Motor neuron (in vitro differentiated cells): ENCODE measurements around the gene FBXO40. TPM values are rescaled to one million over a fixed set of nuclear protein-coding genes. Genes with fewer than 3 reads are reported as not detected.

Source experiments
- ATAC-seq, 8 experiments: fragments of 200-7000 bp; cut with Tn5 transposase; replicated peaks in 6 of 8; 2 replicates each; pipeline ENCODE4 v1.8.0; 2021; ENCODE audit warnings: mild to moderate bottlenecking in 8 of 8, moderate library complexity in 8 of 8
- H3K27ac ChIP-seq, 2 donors: fragments of 250-450 bp; sonication (Bioruptor Pico); 2 replicates each; pipeline ENCODE4 v1.9.0; 2021; ENCODE audit warnings: antibody characterized with exemption in 2 of 2, mild to moderate bottlenecking in 2 of 2, moderate library complexity in 1 of 2
- H3K4me1 ChIP-seq, 2 donors: fragments of 250-450 bp; sonication (Bioruptor Pico); replicated peaks in 1 of 2; 2 replicates each; pipeline ENCODE4 v1.6.1; 2021; ENCODE audit warnings: antibody characterized with exemption in 2 of 2, mild to moderate bottlenecking in 2 of 2, moderate library complexity in 1 of 2
- H3K4me3 ChIP-seq, 5 donors: fragments of 250-450 bp; sonication (Bioruptor Pico); 2 replicates each; pipeline ENCODE4 v1.9.0; 2021; ENCODE audit warnings: antibody characterized with exemption in 5 of 5, mild to moderate bottlenecking in 5 of 5, moderate library complexity in 4 of 5
- WGBS, 10 experiments: fragments of 450-650 bp; shearing (Covaris generic); methylation state at CpG; one replicate each; pipeline ENCODE4 v1.0.0; 2022; 5-methylcytosine and 5-hydroxymethylcytosine counted together
- in situ Hi-C, 9 experiments: fragments of 400-800 bp; cut with MboI; loops; one replicate each; pipeline ENCODE4 v1.15.0; 2021; ENCODE audit warnings: low sequenced_read_pairs in 9 of 9, low pct_unique_long_range_greater_than_20kb in 2 of 9; ENCODE audit not compliant: unreplicated experiment in 9 of 9
- total RNA-seq, 8 experiments: library from RNA; unstranded; fragments of 300-600 nt; gene quantifications; 2 replicates each; pipeline versions ENCODE4 v1.2.3 to v1.2.4, GENCODE V29; 2022

Gene FBXO40, protein sequence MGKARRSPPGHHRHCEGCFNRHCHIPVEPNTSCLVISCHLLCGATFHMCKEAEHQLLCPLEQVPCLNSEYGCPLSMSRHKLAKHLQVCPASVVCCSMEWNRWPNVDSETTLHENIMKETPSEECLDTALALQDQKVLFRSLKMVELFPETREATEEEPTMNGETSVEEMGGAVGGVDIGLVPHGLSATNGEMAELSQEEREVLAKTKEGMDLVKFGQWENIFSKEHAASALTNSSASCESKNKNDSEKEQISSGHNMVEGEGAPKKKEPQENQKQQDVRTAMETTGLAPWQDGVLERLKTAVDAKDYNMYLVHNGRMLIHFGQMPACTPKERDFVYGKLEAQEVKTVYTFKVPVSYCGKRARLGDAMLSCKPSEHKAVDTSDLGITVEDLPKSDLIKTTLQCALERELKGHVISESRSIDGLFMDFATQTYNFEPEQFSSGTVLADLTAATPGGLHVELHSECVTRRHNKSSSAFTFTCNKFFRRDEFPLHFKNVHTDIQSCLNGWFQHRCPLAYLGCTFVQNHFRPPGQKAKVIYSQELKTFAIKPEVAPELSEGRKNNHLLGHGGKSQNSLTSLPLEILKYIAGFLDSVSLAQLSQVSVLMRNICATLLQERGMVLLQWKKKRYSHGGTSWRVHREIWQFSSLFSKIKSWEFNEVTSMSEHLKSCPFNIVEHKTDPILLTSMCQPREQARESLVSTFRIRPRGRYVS
- total RNA-seq, result under 1 TPM; 0.04 to 0.33 (median 0.17) TPM

DNA sequence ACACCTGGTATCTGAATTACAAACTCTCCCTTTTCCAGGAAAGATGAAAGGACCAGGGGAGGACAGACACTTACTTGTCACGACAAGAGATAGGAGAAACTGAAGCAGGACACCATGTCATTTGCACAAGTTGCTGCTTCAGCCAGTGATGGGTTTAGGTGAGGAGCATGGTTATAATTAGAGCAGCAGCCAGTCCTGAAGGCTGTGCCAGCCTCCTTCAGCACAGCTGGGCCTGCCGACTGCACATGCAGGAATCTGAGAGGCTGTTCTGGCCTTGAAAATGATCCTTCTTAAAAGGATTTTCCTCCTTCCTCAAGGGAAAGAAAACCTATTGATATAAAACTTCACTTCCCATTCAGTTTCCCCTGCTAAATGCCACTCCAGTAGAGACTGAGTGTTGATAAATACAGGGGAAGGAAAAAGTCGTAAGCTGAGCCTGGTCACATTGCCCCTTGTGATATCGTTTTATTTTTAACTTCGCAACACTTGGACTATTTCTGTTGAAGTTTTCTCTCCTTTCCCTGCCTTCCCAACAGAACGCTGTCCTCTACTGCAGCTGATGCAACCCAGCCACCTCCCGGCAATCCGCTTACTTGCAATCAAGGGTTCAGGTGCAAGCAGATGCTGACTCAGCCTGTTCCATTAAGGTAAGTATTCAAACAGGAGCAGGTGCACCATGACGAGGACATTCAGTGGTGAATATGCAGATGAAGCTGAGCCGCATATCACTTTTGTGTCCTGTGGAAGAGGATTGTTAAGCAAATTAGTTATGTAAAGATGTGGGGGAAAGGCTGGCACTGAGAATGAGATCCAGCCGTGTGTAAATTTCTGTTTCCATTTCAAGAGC lies at the start of gene FBXO40:
Gene FBXO40, plus strand, starts transcription at position 524 of the 847 bp plus-strand sequence. CDS start 27,197 bp downstream, outside the sequence.
- 18 to 61% (median 47%) methylated on average over 2 to 9 of the region's 11 CpGs for WGBS, 10 experiments
- in situ Hi-C loops, result no loop called here
- ATAC-seq, result peak in 7 of 8 experiments; percentile 29 to 98 (median 88)
- Histone ChIP-seq H3K27ac (peak within 1 kb of the TSS; percentile 48 to 67), H3K4me1 (peaks cover 10 to 11% of the 10 kb centered on the region in 2 donors), H3K4me3 (no peak within 1 kb of the TSS)

DNA sequence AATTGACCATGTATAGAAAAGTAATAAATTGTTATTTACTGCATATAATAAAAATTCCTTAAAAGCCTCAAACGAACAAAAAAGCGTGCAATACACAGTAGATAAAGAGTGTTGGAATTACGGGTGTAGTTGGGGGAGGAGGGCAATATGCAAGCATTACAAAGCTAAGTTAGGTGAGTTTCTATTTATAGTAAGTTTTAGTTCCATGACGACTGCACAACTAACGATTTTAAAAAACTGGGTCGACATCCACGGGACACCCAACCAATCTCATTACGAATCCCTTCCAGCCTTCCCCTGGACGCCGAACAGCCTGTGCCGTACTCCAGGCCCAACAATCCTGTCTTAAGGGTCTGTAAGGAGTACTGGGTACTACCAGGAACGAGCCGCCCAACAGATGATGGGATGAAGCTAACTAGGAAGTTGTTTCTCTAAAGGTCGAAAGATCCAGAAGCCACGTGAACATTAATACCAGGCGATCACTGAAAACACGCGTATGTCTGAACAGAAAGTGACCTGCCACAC lies 48.1 kb upstream of the FBXO40 start:
- in situ Hi-C loops, result no loop called here
- peak overlapping the region; percentile 43 to 52 (median 49) for H3K4me3 ChIP-seq
- WGBS, 10 experiments, result 0 to 8% (median 2%) methylated on average over 1 to 14 of the region's 18 CpGs
- no peaks in the 10 kb centered on the region for H3K4me1 ChIP-seq
- H3K27ac ChIP-seq, result no peak overlapping the region
- peak in 1 of 8 experiments; percentile 8 for ATAC-seq

DNA sequence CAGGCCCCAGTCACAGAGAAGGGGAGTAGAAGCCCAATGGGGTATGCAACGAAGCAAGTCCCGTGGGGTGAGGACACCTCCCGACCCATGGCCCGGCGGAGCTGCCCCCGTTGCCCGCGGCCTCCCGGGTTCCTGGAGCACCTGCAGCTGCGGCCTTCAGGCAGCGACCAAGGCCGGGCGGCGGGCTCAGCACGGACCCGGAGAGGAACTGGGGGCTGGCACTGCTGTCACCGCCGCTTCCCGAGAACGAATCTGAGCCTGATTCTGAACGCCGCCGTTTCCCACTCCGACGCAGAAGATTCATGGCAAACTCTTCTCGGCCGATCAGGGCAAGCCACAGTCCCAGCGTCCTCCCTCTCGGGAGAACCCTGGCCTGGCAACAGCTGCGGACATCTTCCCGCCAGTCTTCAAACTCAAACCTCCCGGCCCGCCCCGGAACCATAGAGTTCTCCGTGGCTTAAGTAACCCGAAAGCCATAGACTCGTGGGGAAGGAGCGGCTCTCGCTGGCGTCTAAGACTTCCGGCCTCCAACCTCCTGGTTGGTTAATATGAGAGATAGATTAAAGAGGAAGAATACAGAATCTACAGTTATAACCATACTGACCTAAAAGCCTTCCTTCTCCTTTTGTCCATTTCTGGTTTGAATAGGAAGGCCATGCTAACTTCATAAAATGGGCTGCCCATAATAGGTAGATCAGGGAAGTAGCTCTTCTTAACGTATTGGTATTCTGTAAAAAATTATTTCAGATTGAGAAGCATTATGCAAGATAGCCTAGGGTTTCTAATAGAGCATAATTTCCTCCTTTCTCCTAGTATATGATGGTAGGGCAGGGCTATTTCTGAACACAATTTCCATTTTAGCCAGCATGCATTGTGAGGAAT lies 47.4 kb upstream of the FBXO40 start, which contains the start of gene POLQ:
Gene POLQ, minus strand, starts transcription at position 415 of the 882 bp plus-strand sequence. Its CDS starts 111 bp downstream, at position 304.
- in situ Hi-C loops, result no loop called here
- WGBS, 10 experiments, result 0 to 14% (median 1%) methylated on average over 1 to 18 of the region's 42 CpGs; no CpG with 5 or more reads in 1 of the 10 experiments
- no peaks in the 10 kb centered on the region for H3K4me1 ChIP-seq
- H3K4me3 ChIP-seq, result peak within 1 kb of the TSS; percentile 43 to 52 (median 49)
- peak within 1 kb of the TSS; percentile 8 to 40 for H3K27ac ChIP-seq
- ATAC-seq, result peak; percentile 97 to 100 (median 99)

DNA sequence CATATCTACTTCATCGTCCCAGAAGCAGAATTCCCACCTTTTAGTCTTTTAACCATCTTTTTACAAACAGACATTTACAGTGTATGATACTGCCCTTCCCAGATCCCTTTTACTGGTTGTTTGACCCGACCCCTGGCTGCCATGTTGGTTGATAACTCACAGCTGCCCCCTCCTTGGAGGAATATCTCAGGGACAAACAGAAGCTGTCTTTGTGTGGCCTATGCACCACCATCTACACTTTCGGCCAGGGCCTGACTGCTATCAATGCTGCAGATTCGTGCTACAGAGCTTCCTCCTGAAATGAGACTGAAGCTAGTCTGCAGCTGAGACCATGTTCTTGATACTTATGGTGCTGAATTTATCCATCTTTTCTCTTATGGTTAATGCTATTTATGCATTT lies 40.8 kb upstream of the FBXO40 start:
- in situ Hi-C loops, result loop anchor here in 1 of 9 experiments (25.0 kb wide), 1 partner anchor 710 kb away; no protein-coding TSS in a partner anchor
- WGBS, 10 experiments, result 6 to 83% (median 77%) methylated on average over 2 to 4 of the region's 4 CpGs; no CpG with 5 or more reads in 3 of the 10 experiments
- no peak for ATAC-seq
- Histone ChIP-seq H3K4me1 (no peaks in the 10 kb centered on the region), H3K27ac (no peak overlapping the region), H3K4me3 (no peak overlapping the region)

DNA sequence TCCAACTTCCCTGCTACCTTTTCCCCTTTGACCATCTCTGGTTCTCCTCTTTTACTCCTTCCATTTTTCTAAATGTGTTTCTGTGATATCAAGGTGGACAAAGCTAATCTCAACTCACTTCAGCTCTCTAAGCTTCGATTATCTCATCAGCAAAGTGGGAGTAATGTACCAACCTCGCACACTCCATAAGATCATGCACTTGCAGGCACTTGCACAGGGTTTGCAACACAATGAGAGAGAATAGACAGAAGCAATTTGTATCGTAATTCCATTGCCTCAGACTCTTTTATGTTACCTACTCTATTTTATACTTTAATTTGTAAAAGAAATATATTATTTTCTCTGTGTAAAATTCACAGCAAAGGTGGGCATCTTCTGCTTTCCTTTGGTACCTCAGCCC lies 40.4 kb upstream of the FBXO40 start:
- 35 to 100% (median 65%) methylated on average over 1 to 3 of the region's 3 CpGs; no CpG with 5 or more reads in 2 of the 10 experiments for WGBS, 10 experiments
- in situ Hi-C loops, result loop anchor here in 1 of 9 experiments (25.0 kb wide), 1 partner anchor 710 kb away; no protein-coding TSS in a partner anchor
- H3K27ac ChIP-seq, result no peak overlapping the region
- no peak for ATAC-seq
- H3K4me1 ChIP-seq, result no peaks in the 10 kb centered on the region
- no peak overlapping the region for H3K4me3 ChIP-seq

DNA sequence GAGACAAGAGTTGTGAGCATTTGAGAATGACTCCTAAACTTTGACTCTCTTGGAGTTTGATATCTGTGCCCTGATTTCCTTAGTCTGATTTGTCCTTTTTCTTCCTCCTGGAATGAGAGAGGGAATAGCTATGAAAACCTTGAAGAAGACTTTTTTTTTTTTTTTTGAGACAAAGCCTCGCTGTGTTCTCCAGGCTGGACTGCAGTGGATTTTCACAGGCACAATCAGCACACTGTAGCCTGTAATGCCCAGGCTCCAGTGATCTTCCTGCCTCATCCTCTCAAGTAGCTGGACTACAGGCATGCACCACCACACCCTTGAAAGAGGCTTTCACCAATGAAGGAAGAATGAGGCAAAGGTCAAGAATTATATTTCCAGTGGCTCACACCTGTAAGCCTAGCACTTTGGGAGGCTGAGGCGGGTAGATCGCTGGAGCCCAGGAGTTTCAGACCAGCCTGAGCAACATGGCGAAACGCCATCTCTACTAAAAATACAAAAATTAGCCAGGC lies 35.7 kb upstream of the FBXO40 start:
- no peak for ATAC-seq
- WGBS, 10 experiments, result 0 to 93% (median 75%) methylated on average over 1 to 5 of the region's 5 CpGs; no CpG with 5 or more reads in 3 of the 10 experiments
- no peak overlapping the region for H3K27ac ChIP-seq
- H3K4me1 ChIP-seq, result no peaks in the 10 kb centered on the region
- no peak overlapping the region for H3K4me3 ChIP-seq
- in situ Hi-C loops, result loop anchor here in 1 of 9 experiments (25.0 kb wide), 1 partner anchor 705 kb away; no protein-coding TSS in a partner anchor

DNA sequence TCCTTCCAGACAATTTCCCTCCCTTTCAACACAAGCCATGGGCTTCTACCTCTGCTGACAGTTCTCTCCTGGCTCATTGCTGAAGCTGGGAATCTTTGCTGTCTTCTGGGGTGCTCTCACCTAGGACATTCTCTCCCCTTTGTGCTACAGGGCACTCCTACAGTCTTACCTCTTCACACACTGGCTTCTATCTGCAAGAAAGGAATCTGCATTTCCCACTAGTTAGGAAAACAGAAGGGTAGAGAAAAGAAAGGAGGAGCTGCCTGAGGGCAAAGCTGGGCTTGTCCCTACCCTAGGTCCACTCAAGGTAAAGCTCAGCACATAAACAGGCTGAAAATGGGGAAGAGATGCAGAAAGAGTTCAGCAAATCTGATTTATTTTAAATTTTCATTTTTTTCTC lies 31.0 kb upstream of the FBXO40 start:
- ATAC-seq, result no peak
- Histone ChIP-seq H3K27ac (no peak overlapping the region), H3K4me3 (no peak overlapping the region), H3K4me1 (no peaks in the 10 kb centered on the region)
- in situ Hi-C loops, result loop anchor here in 1 of 9 experiments (25.0 kb wide), 1 partner anchor 700 kb away; no protein-coding TSS in a partner anchor

DNA sequence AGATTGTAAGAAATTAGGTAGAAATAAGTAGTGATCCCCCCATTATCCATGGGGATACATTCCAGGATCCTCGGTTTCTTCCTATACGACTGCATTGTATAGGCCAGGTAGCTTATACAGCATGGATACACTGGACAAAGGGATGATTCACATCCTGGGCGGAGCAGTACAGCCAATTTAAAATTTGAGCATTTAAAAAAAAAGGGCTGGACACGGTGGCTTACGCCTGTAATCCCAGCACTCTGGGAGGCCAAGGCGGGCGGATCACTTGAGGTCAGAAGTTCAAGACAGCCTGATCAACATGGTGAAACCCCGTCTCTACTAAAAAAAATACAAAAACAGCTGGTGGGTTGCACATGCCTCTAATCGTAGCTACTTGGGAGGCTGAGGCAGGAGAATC lies 26.4 kb upstream of the FBXO40 start:
- H3K4me1 ChIP-seq, result no peaks in the 10 kb centered on the region
- in situ Hi-C loops, result loop anchor here in 1 of 9 experiments (25.0 kb wide), 1 partner anchor 696 kb away; no protein-coding TSS in a partner anchor
- H3K27ac ChIP-seq, result no peak overlapping the region
- no peak overlapping the region for H3K4me3 ChIP-seq
- WGBS, 10 experiments, result 57 to 100% (median 85%) methylated on average over 1 to 7 of the region's 9 CpGs; no CpG with 5 or more reads in 1 of the 10 experiments
- ATAC-seq, result peak in 1 of 8 experiments; percentile 60

DNA sequence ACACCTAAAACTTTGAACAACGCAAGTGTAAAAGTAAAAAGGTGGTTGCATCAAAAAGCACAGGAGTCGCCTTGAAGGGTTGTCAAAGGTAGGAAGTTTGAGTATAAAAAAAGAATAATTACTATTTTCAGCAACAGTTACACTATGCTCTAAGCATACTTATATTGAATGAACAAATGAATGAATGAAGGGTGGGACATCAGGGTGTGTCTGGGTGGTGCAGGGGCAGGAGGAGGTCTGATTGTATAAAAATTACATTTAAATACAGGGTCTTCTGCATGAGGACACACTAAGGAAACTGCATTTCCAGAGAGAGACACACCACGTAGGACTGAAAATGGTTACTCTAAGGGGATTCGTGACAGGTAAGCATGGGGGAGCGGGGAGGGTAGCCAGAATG lies 25.5 kb upstream of the FBXO40 start, which contains the start of gene ARGFX:
Gene ARGFX, plus strand, starts transcription at position 301 of the 400 bp plus-strand sequence. CDS start 2,765 bp downstream, outside the sequence.
- Histone ChIP-seq H3K27ac (no peak within 1 kb of the TSS), H3K4me3 (no peak within 1 kb of the TSS), H3K4me1 (no peaks in the 10 kb centered on the region)
- in situ Hi-C loops, result loop anchor here in 1 of 9 experiments (25.0 kb wide), 1 partner anchor 695 kb away; no protein-coding TSS in a partner anchor
- WGBS, 10 experiments, result 49 to 94% (median 74%) methylated on average over 2 to 4 of the region's 5 CpGs; no CpG with 5 or more reads in 4 of the 10 experiments
- no peak for ATAC-seq

DNA sequence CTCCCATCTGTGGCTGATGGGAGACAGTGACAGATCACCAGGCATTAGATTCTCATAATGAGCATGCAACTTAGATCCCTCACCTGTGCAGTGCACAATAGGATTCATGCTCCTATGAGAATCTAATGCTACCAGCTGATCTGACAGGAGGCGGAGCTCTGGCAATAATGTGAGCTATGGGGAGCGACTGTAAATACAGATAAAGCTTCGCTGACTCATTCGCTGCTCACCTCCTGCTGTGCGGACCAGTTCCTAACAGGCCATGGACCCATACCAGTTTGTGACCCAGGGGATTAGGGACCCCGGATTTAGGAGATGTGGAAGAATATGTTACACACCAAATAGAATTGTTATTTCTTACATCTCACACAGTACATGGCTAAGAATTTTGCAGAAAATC lies 18.7 kb upstream of the FBXO40 start:
- Histone ChIP-seq H3K4me3 (no peak overlapping the region), H3K4me1 (no peaks in the 10 kb centered on the region), H3K27ac (no peak overlapping the region)
- peak in 5 of 8 experiments; percentile 47 to 87 (median 78) for ATAC-seq
- in situ Hi-C loops, result loop anchor here in 1 of 9 experiments (25.0 kb wide), 1 partner anchor 688 kb away; no protein-coding TSS in a partner anchor
- WGBS, 10 experiments, result 0 to 94% (median 73%) methylated on average over 1 to 5 of the region's 6 CpGs; no CpG with 5 or more reads in 3 of the 10 experiments

DNA sequence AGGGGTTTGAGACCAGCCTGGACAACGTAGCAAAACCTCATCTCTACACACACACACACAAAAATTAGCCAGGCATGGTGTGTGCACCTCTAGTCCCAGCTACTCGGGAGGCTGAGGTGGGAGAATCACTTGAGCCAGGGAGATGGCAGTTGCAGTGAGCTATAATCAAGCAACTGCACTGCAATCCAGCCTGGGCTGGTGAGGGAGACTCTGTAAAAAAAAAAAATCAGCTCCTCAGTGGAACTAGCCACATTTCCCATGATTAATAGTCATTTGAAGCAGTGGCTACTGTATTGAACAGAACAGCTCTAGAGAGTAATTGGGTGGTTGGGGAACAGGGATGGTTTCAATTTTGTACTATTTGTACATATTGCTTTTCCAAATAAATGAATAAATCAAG lies 11.5 kb upstream of the FBXO40 start:
- ATAC-seq, result peak in 5 of 8 experiments; percentile 97 to 99 (median 99)
- H3K27ac ChIP-seq, result peak overlapping the region in 1 of 2 donors; percentile 25
- WGBS, 10 experiments, result 0 to 92% (median 60%) methylated on average over 1 to 2 of the region's 2 CpGs; no CpG with 5 or more reads in 4 of the 10 experiments
- H3K4me3 ChIP-seq, result no peak overlapping the region
- H3K4me1 ChIP-seq, result peaks cover 3 to 6% of the 10 kb centered on the region in 2 donors
- in situ Hi-C loops, result no loop called here
